COLO668 (cell line): ENCODE data around the gene FCN1.

Source experiments
- DNase-seq: peaks from one replicate; lab custom pipeline; 2025; ENCODE audit not compliant: unreplicated experiment; lab: John Stamatoyannopoulos, UW

The FCN1 gene

DNA sequence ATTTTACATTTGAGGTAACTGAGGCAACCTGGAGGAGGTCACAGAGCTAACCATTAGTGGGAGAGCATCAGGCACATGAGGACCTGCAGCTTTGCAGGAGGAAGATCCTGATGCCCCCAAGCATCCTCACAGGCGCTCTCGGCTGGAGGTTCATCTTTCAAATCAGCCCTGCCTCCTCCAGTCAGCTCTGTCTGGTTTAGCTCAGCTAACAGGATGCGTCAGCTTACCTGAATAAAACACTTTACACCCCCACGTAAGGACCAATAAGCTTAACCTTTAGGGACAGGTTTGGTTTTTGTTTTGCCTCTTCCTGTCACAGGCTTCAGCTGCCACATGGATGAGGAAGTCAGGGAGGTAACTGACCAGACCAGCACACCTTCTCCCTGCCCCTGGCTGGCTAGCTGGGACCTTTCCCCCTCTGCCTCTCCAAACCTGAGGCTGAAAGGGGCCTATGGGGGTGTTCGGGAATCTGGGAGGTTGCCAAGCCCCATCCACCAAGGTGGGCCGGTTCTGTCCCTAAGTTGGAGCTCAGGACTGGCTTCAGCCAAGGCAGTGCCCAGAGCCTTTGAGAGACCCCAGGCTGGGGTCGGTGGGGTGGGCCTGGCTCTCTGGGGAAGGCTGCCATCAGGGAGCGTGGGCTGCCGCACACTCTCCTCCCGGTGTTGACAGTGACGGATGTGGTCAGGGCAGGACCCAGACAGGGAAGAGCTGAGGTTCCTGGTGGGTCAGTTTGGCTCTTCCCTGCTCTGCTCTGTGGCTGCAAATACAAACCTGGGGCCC is 20.0 kb upstream of the FCN1 start:
- no peak for DNase-seq

DNA sequence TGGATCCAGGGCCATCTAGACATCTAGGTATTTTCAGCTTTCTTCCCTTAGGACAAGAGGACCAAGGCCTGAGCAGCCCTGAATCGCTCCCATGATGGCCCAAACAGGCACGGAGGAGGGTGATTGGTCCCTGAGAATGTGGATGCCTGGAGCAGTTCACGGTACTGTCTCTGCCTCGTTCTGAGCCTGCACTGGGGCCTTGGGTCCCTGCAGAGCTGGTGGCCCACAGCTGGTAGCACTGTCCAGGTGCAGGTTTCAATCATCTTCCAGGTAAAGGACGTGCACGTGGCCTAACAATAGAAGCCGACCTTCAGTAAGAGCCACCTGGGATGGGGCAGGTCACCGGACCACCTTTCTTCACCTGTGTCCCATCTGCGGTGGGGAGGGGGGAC is 19.4 kb upstream of the FCN1 start:
- DNase-seq: no peak

DNA sequence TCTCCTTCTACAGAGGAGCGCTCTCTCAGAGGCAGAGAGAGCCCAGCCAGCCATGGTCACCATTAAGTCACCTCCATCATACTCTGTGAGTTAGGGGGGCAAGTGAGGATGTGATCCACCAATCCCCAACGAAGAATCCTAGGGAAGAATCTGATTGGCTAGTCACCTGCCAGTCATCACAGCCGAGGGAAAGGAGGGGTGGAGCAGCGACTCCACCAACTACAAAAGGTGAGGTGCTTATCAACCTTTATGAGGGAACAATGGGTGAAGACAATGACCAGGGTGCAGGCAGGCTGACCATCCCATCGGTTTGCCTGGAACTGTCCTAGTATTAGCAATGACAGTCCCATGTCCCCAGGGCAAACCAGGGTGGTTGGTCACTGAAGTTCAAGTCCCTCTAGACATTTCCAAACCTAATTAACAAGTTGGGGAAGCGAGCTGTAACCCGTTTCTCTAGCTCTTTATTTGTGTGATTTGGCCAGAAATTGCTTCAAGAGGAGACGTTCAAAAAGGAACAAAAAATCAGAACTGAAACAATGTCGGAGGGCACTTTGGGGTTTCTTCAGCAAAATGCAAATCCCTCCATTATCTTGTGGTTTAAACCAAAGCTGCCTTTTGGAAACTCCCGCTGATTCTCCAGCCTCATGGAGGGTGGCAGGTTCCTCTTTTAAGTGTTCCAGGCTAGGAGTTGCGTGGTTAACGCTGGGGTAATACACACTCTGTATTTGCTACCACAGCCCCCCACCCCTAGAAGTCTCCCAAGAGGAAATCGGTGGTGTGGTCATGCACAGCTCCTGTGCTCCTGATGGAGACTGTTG is 18.8 kb upstream of the FCN1 start:
- DNase-seq: no peak

DNA sequence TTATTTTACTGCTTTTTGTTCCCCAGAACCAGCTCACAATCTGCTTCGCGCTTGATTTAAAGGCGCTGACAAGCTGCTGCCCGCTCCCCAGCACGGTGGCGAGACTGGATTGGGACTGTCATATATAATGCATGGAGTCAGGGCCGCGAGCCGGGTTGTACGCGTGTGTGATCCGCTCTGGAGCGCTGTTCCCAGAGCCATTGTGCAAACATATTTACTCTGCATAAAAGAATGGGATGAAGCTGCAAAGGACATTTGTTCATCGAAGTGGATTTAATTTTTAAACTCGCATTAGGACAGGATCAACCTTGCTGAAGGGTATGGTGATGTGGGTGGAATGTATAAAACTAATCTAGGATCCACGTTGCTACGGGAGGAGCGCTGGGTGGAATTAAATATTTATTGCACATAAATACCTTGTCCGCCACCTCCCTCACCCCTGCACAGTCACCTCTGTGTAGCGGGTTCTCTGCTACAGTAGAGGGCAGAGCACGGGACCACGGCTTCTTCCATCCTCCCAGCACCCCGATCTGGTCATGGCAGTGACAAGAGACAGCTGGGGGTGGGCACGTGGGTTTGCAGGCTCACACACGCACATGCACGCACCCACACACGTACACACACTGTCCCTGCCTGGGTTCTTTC is 18.1 kb upstream of the FCN1 start:
- no peak for DNase-seq

DNA sequence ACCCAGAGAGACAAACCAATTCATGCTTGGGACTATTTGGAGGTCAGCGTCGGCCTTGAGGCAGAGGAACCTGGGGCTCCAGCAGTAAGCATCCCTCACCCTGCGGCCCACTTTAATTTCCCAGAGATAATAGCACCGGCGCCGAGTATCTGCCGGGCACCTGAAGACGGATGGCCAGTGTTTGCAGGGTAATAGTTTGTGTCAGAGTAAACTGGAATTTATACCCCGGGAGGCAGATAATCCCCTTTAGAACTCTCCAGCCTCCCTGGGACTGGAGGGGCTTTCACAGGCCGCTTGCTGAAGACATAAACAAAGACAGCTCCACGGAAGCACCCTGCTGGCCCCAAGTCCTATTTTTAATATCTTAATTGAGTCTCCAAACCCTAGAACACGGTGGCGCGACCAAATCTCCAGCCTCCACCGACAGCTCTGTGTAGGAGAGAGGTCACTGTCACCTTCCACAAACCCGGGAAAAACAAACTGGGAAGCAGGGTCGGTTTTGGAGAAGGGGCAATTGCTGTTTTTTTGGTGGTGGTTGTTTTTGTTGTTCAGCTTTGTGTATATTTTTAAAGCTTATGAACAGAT is 17.4 kb upstream of the FCN1 start:
- no peak for DNase-seq

DNA sequence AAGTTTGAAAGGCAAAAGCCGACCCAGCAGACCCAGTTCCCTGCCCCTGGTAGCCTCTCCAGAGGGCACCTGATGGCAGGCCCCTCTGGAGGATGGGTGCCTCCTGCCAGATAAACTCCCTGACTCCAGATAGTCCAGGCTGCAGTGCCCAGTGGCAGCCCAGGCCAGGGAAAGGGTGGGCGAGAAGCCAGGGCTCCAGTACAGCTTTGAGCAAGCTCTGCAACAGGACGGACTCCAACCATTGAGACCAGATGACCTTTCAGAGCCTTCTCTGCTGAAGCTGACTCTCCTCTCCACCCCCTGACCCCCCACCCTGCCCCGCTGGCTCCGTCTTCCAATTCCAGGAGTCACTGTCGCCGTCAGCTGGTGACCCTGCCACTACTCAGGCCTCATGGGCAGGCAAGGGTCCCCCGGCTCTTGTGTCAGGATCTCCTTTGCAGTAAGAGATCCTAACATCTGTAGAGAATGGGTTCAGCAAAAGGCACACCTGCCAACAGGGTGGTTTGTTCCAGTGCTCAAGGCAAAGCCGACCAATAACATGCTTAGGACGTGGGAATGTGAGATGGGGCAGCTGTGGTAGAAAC is 15.5 kb upstream of the FCN1 start:
- no peak for DNase-seq

DNA sequence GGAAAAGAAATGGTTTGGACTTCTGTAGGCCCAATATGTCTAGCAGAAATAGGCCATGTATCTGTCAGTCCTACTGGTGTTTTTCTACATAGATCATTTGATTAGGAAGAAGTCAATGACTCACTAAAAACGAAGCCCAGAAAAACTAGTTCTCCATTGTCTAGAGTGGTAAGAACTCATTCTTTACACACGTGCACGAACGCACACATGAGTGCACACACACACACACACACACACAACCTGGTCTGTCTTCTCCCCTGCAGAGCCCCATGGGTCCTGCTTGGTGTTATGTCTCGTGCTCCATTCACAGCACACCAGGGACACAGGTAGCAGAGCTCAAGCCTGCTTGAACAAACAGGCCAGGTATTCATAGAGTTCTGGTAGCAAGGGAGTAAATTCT is 14.9 kb upstream of the FCN1 start:
- no peak for DNase-seq

DNA sequence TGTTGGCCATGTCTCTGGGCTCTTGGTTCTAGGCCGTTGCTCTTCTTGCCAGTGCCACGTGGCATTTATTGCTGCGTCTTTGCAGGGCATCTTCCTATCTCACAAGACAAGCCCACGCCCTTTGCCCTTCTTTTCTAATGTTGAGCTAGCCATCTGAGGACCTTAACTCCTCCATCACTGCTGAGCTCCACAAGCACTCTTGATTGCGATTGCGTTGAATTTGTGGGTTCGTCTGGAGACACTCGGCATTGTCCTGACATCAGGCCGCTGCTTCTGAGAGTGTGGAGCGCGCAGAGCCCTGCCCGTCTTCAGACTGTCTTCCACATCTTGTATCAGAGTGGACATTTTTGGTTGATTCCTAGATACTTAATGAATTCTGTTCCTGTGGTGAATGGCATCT is 14.5 kb upstream of the FCN1 start:
- no peak for DNase-seq

DNA sequence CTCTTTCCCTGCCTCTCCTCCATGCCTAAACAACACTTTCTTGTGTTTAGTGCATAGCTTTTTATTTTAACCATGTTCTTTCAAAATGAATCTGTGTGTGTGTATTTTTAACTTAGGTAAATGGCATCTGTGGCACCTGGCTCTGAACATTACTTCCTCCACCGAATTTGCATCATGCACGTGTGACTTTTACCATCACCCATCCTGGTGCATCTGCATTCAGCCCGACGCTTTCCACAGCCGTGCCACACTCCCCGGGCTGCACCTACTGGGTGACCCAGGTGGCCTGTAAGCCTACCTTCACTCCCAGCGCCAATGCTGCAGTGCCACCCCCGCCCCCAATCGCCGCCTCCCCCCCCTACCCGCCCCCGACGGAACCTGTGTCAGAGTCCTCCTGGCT is 12.7 kb upstream of the FCN1 start:
- DNase-seq: no peak

DNA sequence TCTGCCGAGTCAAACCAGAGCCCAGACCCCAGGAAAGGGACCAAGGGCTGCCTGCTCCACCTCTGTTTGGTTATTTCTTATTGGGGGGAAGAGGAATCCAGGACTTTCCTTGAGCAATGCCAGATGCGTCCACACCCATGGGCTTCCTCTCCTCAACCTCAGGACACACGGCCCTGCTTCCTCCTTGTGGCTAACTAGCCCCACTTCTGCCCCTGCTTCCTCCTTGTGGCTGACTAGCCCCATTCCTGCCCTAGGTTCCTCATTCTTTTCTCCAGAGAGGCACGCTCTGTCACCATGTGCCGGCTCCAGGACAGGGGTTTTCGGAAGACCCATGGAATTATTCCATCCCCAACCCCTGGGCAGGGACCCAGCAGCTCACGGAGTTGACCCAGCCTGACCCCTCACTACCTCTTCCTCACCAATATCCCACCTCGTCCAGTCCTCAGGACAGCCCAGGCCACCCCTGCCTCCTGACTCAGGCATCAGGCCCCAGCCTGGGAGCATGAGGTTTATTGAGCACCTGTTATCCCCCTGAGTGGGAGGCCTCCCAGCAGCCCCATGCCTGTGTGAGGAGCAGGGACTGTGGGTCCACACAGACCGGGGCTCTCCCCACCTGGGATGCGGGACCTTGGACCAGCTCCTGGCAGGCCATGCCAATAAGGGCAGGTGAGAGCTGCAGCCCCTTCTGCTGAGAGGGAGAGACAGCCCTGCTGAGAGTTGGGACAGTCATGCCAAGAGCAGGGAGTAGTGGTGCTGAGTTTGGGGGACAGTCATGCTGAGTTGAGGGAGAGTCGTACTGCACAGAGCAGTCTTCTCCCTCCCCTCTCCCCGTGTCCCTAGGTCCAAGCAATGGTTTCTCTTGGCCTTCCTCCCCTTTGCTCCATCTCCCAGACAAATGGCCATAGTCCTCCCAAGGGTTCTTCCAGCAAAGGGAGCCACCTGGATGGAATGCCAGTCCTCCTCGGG is 11.8 kb upstream of the FCN1 start:
- no peak for DNase-seq

DNA sequence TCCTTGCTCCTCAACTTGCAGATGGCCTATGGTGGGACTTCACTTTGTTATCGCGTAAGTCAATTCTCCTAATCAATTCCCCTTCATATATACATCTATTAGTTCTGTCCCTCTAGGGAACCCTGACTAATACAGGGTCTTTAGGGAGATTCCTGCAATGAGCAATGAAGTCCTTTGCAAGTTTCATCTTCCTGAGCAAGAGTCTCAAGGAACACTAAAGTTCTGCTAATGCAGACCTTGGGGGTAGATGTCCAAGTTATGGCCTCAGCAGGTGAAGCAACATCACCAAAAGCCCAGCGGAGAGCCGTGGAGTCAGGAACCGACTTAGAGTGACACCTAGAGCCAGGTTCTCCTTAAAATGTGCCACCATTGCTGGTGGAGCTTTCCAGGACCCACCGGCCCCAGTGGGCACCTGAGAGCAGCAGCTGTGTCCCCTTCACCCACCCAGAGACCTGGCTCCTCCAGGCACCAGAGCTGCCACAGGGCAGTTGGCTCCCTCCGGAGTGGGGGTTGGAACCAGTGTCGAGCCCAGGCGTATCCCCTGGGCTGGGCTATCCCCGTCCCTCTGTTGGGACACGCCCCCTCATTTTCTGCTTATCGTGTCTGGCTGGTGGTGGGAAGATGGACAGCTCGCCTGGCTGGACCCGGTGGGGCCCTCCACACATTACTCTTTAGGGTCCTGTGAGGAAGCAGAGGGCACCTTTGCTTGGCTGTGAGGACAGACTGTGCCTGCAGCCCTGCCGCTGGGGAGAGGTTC is 10.9 kb upstream of the FCN1 start:
- no peak for DNase-seq

DNA sequence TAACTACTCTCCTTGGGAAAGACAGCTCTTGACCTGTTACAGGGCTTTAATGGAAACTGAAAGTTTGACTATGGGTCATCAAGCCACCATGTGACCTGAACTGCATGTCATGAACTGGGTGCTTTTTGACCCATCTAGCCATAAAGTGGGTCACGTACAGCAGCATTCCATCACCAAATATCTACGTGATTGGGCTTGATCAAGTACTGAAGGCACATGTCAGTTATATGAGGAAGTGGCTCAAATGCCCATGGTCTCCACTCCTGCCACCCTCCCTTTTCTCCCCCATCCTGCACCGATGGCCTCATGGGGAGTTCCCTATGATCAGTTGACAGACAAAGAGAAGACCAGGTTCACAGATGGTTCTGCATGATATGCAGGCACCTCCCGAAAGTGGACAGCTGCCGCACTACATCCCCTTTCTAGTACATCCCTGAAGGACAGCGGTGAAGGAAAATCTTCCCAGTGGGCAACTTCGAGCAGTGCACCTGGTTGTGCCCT is 7.3 kb upstream of the FCN1 start:
- no peak for DNase-seq

DNA sequence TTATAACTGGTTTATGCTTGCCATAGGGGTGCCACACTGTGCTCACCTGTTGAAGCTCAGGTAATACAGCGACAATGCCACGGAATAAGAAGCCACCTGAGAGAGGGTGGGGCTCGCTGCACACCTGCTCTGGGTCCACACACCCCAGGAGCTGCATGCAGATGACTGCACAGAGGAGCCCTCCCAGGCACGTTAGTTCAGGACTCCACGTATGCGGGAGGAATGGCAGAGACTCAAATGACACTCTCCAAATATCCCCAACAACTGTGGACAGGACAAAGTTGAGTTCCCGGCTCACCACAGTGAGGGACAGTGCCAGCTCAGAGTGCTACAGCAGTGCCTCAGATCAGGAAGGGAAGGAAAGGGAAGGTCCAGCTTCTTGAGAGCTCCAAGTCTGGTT is 5.8 kb upstream of the FCN1 start:
- DNase-seq: no peak

DNA sequence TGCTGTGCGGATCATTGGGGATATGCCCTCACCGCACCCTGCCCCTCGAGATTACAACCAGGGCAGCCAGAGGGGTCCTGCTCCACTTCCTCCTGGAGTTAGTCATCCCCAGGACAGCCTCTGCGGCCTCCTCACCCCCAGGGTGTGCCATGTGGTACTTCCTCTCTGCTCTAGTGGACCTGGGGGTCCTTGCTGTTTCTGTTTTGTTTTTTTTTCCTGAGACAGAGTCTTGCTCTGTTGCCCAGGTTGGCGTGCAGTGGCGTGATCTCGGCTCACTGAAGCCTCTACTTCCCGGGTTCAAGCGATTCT is 5.2 kb upstream of the FCN1 start:
- DNase-seq: no peak

DNA sequence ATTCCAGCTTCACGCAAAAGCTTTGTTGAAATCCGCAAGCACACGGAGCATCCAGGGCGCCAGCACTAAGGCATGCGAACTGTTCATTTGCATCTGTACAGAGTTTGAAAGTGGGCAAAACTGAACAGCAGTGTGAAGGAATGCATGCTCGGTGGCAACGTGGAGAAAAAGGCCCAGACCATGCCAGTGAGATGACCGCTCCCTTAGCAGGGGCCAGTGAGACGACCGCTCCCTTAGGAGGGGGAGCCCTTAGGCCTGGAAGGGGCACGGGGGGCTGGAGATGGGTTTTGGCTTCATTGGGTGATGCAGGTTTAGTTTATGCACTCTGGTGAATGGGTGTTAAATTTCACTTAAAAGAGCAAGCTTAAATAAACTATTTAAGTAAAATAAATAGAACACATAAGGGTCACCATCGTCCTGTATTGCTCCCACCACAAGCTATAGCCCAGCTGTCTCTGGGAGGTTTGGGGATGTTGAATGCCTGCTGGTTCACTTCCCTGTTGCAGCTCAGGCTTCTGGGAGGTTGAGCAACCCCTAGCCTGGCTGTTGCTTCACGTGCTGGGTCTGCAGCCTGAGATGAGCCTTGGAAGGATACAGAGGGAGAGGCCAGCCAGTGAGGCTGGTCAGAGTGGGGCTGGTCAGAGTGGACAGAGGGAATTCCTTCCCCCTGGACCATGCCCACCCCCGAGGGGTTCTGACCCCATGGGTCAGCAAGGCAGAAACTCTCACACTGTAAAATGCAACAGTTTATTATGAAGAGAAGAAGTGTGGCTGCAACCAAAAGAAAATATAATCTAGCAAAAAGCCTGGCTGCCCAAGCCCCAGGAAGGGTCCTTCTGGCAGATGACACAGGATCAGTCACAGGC is 4.6 kb upstream of the FCN1 start:
- no peak for DNase-seq

DNA sequence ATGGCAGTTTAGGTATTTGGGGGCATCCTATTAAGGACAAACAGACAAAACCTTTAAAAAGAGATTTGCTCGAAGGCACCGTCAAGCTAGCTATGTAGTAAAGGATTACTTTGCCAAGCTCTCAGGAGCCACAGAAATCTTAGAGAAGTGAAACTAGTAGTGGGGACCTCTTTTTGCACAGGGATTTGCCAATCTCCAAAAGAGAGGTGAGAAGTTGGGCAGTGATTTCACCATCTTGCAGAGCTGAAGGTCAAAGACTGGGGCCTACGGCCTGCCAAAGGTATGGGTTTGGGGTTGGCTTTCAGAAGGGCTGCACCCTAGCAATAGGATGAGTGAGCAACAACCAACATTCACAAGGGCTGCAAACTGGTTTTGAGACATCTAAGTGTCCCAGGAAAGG is 1.6 kb upstream of the FCN1 start:
- no peak for DNase-seq

DNA sequence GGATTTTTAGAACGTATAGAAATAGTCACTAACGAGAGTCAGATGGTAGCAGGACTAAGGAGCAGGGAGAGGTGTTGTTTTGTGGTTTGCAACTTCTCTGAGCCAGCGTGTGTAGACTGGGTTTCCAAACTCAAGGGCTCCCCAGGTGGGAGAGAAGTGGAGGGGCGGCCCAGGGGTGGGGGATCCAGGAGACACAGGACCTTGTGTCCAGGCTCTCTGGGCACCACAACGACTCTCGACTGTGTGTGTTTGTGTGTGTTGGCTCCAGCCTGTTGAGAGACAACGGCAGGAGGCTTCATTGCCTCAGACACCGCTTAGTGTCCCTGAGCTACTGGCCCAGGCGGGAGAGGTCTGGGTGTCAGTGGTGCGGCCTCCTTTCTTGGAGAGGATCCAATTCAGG is 934 bp upstream of the FCN1 start:
- DNase-seq: no peak

DNA sequence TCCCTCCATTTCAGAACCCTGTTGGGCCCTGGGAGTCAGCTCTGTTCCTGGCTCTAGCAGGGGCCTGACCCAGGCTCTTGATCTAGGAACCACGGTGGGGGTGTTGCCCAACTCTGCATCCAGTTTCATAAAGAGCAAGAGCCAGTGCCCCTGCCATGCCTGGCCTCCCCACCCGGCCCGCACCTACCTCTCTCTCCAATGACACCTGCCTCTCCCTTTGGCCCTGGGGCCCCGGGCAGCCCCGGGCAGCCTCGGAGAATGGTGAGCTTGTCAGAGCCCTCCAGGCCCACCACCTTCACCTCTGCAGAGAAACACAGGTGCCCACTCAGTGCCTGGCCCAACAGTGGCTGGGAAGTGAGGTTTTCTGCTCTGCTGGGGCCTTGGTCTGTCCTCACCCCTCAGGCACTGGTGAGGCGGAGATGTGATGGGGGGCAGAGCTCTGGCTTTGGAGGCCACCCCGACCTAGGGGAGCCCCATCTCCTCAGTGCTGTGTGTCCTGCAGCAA is 1.5 kb downstream of the FCN1 start:
- DNase-seq: no peak
